DMS53 treated with DMSO at 0.1 percent for 48 hours (cell line): ENCODE measurements around the gene PNRC2.
"Not testable (repeated sequence)": the region's sequence is repeated elsewhere in the genome, so short reads cannot be mapped to it uniquely, and the experiment has no call there.

Experiments
- DNase-seq: peaks from one replicate; lab custom pipeline; 2025; ENCODE audit not compliant: unreplicated experiment; lab: John Stamatoyannopoulos, UW

Gene PNRC2

DNA sequence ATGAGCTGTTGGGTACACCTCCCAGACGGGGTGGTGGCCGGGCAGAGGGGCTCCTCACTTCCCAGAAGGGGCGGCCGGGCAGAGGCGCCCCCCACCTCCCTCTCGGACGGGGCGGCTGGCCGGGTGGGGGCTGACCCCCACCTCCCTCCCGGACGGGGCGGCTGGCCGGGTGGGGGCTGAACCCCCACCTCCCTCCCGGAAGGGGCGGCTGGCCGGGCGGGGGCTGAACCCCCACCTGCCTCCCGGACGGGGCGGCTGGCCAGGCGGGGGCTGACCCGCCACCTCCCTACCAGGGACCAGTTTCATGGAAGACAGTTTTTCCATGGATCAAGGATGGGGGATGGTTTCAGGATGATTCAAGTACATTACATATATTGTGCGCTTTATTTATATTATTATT lies 27.4 kb downstream of the PNRC2 start:
- DNase-seq = not testable (repeated sequence)

DNA sequence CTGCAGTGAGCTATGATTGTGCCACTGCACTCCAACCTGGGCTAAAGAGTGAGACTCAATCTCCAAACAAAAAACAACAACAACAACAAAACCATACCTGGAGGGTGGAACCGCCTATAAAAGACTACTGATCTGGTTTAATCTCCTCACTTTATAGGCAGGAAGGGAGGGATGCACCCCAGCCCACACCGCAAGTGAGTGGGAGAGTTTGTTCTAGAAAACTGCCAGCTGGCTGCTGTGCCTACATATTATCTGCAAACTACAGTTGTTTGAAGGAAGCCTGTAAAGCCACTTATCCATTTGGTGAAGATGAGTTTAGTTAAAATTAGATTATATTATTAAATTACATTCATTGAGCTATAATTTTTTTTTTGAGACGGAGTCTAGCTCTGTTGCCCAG lies 29.6 kb downstream of the PNRC2 start:
- no peak for DNase-seq

DNA sequence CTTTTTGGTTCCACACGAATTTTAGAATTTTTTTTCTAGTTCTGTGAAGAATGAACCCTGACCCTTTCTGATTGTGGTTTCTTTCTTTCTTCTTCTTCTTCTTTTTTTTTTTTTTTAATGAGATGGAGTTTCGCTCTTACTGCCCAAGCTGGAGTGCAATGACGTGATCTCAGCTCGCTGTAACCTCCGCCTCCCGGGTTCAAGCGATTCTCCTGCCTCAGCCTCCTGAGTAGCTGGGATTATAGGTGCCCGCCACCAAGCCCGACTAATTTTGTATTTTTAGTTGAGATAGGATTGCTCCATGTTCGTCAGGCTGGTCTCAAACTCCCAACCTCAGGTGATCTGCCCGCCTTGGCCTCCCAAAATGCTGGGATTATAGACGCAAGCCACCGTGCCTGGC lies 32.4 kb downstream of the PNRC2 start:
- not testable (repeated sequence) for DNase-seq

DNA sequence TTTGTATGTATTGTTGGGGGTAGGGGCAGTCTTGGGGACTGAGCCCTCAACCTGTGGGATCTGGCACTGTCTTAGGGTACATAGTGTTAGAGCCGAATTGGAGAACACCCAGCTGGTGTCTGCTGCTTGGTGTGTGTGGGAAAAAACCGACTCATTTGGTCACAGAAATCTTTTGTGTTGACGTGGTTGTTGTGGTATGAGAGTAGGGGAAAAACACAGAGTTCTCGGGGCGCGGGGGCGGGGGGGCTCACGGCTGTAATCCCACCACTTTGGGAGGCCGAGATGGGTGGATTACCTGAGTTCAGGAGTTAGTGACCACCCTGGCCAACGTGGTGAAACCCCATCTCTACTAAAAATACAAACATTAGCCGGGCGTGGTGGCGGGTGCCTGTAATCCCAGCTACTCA lies 35.8 kb downstream of the PNRC2 start:
- no peak for DNase-seq

DNA sequence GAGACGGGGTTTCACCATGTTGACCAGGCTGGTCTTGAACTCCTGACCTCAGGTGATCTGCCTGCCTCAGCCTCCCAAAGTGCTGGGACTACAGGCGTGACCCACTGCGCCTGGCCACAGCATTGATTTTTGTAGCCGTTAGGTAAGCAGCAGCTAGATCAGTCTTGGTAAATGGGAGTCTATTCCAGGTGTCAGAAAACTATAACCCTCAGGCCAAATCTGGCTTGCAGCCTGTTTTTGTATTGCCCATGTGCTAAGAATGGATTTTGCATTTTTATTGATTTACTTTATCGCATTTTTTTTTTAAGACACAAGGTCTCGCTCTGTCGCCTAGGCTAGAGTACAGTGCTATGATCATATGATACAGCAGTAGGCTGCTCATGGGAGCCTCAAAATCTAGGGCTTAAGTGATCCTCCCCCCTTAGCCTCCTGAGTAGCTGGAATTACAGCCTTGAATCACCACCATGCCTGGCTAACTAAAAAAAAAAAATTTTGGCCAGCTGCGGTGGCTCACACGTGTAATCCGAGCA lies 37.1 kb downstream of the PNRC2 start:
- no peak for DNase-seq

DNA sequence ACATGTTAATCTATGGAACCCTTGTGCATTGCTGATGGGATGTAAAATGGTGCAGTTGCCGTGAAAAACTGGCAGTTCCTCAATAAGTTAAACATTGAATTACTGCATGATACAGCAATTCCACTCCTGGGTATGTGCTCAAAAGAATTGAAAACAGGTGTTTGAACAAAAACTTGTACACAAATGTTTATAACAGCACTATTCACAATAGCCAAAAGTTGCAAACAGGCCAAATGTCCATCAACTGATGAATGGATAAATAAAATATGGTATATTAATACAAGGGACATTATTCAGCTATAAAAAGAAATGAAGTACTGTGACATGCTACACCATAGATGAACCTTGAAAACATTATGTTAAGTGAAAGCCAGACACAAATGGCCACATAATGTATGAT lies 38.2 kb downstream of the PNRC2 start:
- no peak for DNase-seq

DNA sequence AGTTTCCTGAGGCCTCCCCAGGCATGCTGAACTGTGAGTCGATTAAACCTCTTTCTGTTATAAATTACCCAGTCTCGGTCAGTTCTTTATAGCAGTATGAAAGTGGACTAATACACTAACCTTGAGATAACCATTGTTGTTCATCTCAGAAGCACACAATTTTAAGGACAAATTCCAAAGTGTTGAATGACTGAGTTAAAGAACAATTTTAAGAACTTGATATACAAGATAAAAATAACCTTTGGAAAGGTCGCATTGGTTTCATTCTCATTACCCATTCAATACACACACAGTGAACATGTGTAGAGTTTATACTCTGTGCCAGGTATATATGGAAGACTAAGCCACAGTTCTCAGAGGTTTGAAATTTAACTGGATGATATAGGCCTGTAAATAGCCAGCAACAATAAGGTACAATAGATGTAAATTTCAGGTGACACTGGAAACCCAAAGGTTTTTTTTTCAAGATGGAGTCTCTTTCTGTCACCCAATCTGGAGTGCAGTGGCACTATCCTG lies 39.6 kb downstream of the PNRC2 start:
- no peak for DNase-seq

DNA sequence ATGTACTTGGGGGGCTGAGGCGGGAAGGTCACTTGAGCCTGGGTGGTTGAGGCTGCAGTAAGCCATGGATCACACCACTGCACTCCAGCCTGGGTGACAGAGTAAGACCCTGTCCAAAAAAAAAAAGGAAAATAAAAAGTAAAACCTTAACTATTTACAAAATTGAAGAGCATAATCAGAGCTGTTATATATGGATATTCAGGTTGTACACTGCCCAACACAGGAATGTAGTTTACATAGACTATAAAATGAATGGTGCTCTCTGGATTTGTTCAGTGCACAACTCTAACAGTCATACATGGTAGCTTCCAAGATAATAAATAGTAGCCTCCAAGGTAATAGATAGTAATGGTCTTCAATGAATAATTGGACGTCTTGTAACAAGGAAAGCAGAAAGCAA lies 43.1 kb downstream of the PNRC2 start:
- no peak for DNase-seq

DNA sequence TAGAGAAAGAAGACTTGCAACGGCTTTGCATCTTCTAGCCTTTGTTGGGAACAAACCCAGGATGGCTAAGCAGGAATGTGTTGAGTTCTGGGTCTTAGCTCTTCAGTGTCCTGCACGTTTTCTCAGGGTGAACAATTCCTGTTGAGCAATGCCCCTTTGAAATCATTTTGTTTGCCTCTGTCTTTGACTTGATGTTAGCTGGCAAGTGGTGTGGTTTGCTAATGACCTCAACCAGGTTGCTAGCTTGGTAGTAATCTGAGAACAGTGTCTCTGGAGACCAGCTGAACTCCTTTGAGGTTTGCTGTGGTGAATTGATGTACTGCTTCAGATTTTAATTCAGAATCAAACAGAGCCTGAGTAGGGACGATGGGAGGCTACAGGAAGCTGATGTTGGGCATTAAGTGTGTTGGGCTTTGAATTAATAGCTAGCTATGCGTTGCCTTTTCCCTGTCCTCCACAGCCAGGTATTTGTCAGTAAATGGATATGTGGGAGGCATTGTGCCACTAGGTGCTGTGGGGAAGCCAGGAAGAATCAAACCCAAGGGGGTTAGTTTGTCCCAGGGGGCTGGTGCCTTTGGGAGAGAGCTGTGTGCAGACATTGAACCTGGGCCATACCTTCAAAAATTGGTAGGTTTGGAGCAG lies 43.8 kb downstream of the PNRC2 start:
- DNase-seq = no peak

DNA sequence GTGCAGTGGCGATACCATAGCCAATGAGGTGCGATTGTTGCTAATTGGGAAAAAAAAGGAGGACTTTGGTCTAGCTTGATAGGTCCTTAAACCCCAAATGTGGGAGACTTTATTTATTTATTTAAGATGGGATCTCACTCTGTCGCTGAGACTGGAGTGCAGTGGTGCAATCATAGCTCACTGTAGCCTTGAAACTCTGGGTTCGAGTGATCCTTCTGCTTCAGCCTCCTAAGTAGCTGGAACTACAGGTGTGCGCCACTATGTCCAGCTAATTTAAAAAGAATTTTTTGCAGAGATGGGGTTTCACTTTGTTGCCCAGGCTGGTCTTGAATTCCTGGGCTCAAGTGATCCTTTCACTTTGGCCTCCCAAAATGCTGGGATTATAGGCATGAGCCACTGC lies 44.5 kb downstream of the PNRC2 start:
- no peak for DNase-seq

DNA sequence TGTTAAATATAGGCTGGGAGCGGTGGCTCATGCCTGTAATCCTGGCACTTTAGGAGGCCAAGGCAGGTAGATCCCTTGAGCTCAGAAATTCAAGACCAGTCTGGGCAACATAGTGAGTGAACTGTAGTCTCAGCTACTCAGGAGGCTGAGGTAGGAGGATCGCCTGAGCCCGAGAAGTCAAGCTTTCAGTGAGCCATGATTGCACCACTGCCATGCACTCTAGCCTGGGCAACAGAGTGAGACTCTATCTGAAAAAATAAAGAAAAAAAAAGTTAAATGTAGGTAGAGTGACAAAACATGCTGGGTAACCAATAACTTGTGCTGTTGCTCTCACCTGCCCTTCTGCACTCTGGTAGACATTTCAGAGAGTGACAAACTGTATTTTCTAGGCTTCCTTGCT lies 45.5 kb downstream of the PNRC2 start:
- DNase-seq = no peak

DNA sequence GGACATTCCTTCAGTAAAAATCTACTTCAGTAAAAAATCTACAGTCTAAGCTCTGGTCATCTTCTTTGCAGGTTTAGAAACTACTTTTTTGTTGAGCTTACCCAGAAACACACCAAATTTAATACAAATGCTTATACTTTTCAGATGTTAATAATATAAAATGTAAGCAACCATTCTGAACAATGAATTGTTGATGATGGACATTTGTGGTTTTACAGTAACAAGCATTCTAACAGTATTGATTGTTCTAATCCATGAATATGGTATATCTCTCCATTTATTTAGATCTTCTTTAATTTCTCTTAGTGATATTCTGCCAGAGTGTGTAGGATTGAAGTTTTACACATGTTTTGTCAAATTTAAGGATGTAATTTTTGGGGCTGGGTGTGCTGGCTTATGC lies 47.5 kb downstream of the PNRC2 start:
- DNase-seq = no peak

DNA sequence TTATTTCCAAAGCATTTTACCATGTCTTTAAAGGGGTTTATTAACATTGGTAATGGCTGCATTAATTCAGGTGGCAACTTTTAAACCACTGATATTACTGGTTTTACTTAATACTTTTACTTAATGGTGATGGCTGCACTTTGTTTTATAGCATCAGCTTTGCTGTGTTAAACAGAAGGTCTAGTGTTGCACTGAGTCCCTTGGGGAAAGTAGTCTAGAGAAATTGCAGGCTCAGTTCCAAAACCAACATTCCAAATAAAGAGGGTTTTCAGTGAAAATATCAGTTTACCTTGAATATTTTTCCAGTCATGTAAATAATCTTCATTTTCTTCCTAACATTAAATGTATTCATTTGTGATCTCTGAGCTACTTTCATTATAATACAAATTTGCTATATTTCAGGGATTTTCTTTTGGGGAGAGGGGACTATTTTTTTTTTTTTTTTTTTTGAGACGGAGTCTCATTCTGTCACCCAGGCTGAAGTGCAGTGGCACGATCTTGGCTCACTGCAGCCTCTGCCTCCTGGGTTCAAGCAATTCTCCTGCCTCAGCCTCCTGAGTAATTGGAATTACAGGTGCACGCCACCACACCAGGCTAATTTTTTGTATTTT lies 49.1 kb downstream of the PNRC2 start:
- not testable (repeated sequence) for DNase-seq

DNA sequence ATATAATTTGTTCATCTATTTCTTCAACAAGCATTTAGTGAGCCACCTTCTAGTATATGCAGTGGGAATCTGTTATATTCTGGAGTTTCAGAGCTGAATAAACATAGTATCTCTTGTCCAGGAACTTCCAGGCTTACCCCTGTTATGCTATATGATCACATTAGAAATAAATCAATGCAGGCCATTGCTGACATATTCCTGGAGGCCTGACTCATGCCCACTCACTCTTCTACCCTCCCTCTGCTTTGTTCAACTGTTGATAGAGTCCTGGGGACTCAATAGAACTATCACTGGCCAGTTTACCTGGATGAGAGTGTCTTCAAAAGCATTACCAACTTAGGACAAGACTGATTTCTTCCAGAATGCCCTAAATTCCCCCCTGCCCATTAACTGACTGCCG lies 49.8 kb downstream of the PNRC2 start:
- DNase-seq = no peak

DNA sequence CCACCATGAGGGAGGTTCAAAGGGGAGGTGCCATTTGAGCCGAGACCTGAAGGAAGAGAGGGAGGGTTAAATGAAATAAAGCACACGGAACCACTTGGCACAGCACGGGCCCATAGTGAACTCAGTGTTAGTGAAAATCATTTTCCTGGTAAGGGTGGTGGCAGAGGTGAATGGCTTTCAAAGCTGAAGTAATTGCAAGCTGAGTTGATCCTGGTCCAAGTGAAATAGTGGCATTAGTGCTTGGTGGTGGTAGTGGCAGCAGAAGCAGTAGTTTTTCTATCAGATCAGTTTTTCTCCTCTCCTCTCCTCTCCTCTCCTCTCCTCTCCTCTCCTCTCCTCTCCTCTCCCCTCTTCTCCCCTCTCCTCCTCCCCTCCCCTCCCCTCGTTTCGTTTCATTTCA lies 51.0 kb downstream of the PNRC2 start:
- DNase-seq = no peak

DNA sequence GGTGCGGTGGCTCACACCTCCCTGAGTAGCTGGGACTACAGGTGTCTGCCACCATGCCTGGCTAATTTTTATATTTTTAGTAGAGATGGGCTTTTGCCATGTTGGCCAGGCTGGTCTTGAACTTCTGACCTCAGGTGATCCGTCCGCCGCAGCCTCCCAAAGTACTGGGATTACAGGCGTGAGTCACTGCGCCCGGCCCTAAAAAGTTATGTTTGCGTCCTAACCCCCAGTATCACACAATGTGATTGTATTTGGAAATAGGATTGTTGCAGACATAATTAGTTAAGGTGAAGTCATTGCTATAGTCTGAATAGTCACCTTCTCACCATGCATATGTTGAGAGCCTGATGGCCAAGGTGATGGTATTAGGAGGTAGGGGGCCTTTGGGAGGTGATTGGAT lies 53.2 kb downstream of the PNRC2 start:
- not testable (repeated sequence) for DNase-seq
